ENCODE results near the gene AIMP2.
"Not testable (repeated sequence)": the region's sequence is repeated elsewhere in the genome, so short reads cannot be mapped to it uniquely, and the experiment has no call there.

Gene AIMP2

DNA sequence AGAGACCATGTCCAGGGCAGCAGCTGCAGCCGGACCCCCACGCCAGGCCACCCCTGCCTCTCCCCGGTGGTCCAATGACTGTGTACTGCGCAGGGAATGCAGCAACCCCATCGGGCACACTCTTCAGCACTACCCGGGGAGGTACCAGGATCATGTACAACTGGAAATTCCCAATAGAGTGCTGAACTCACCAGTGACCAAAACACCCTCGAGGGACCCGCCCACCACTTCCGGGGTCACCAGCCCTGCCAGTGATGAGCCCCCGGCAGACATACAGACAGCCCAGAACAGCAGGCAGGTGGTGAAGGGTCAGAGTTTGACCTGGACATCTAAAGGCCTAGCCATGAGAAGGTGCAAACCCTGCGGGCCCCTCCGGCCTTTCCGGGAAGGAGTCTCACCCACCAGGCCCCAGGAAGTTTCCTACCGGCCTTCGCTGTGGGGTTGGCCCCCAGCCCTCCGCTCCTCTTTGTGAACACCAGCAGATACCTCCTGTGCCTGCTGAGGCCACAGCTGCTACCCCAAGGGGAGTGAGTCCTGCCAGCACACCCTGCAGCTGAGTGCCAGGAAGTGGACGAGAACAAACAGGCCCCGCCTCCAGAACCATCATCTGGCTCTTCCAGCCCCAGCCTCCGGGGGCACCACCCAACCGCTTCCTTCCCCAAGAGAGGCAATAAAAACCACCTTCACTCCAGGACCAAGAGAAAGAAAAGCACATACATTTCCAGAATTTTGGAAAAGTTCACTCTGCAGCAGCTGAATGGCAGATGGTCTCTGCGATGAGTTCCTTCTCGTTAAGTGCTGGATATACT, 17.1 kb downstream of the AIMP2 start:
- DNase-seq = peak; percentile 33 to 81 (median 60)

DNA sequence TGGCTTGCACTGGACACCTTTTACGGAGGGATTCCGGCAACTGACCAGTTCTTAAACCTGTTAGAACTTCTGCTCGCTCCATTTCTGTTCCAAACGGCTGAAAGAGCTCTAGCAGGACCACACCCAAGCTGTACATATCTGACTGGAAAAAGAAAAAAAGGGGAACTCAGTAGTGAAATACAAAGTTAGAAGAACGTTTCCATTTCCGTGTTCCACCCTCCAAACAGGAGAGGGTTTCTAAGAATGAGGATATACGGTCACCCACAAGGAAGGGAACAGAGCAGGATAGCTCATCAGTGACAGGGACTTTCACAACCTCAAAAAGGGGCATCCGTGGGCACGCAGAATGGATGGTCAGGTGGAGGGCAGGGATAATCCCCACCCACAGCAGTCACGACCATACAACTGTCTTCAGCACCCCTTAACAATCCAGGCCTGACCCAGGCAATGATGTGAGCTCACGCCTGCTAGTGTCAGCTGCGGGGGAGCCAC, 17.8 kb downstream of the AIMP2 start:
- no peak for DNase-seq

DNA sequence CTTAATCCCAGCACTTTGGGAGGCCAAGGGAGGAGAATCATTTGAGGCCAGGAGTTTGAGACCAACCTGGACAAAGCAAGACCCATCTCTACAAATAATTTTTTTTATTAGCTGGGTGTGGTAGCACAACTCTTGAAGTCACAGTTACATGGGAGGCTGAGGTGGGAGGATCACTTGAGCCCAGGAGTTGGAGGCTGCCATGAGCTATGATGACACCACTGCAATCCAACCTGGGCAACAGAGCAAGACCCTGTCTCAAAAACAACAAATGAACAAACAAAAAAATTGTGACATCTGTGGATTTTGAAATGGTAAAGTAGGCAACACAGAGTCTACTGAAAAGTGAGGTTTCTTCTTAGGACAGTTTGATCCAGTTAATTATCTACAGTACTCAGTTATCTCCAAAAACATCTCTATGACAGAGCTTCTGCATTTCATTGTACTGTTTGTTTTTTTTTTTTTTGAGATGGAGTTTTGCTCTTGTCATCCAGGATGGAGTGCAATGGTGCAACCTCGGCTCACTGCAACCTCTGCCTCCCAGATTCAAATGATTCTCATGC, 18.8 kb downstream of the AIMP2 start:
- DNase-seq = no peak

DNA sequence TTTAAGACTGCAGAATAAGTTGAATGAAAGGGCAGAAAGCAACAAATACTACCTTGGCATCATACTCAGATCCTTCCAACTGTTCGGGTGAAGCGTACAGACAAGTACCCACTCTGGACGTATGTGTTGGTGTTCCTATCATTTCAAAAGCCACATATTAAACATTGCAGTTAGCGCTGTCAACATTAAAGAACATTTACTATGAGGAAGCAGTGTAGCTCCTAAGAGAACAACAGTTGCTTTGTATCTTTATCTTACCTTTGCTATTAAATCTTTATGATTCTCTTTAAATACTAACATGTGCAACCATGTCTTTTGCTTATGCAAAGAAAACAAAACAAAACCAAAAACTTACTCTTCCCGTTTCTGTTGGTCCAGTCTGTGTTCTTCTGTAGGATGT, 19.5 kb downstream of the AIMP2 start:
- DNase-seq = no peak

DNA sequence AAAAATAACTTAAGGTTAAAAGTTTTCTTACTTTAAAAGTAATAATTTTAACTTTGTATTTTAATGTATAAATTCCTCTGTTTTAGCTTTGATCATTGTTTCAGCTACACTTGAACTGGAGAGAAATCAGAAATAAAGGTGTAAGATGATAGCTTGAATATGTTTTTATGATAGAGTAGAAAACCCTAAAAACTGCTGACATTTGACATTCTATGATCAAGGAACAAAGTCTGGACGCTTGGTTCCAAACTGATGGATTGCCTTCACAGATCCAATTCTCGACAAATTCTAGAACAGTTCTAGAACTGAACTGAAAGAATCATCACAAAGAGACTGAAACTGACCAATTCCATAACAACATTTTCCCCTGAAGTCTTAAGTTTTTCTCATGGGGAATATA, 21.9 kb downstream of the AIMP2 start, which contains the start of gene ANKRD61:
TSS of gene ANKRD61 (plus strand) at position 389 of the 400 bp plus-strand sequence. CDS start at position 389, 0 bp downstream.
- DNase-seq = no peak

DNA sequence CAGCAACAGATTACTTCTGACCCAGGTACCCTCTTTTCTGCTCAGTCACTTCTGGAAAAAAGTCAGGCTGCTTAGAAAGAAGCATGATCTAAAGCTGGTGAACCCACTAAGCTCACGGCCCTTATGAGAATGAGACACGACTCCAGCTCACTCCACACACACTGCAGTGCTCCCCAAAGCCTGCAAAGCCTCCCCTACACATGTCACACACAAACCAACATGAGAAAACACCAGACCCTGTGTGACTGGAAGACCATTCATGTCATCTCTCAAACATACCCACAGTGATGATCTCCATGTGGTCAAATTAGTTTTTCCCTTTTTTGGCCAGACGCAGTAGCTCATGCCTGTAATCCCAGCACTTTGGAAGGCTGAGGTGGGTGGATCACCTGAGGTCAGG, 22.5 kb downstream of the AIMP2 start:
- DNase-seq = no peak

DNA sequence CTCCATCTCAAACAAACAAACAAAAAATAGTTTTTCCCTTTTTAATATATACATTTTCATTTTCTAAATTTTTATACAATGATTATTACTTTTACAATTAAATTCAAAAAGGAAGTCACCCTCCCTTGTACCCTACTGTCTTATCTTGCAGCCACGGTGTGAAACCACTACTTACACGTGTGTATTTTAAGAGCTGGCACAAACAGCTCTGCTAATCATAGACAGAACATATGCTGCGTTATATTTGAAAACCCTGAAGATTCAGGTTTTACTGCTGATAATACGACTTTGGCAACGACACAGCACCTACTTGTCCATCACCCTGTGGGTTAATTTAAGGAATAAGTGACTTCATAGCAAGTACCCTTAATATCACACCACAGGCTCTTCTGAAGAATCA, 23.1 kb downstream of the AIMP2 start:
- no peak for DNase-seq

DNA sequence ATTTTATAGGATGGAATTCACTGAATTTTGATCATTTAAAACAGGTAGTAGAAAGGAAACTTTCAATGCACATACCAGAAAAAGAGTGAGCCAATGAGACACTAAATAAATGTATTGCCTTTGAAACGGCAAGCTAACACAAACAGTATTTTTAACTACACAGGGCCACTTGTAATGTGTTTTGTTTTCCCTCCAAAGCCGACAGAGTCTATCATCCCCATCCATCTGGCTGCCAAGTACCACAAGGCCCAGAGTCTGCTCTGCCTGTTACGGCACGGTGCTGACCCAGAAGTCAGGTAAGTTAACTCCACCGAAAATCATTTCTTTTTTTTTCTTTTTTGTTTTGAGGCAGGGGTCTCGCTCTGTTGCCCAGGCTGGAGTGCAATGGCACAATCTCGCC, 23.6 kb downstream of the AIMP2 start:
- no peak for DNase-seq

DNA sequence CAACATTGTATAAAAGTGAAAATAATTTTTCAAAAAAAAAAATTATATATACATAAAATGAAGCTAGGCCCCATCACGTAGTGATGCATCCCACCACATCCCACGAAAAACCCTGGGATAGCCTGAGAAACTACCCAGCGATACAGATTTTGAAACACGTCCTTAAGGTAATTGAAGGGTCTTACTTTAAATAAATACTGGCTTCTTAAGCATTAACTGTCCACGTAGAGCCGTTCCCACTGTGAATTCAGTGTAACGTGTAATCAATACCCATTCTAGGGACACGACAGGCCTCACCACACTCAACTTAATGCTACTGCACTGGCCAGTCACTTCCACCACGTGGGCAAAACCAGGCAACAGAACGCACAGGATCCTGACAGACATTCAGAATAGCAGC, 26.1 kb downstream of the AIMP2 start:
- no peak for DNase-seq

DNA sequence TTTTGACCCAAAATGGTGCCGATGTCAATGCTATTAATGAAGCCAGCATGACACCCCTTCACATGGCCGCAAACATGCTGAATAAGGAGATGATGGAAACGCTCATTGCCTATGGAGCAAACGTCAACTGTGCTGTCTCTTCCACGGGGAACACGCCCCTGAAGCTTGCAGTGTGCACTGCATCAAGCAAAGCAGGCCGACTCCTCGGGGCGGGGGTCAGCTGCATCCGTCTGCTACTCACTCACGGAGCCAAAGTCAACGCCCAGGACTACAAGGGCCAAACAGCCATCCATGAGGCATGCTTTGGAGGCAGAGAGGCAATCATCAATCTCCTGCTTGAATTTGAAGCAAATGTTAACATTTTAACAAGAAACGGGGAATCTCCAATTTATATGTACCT, 26.6 kb downstream of the AIMP2 start:
- DNase-seq = no peak

DNA sequence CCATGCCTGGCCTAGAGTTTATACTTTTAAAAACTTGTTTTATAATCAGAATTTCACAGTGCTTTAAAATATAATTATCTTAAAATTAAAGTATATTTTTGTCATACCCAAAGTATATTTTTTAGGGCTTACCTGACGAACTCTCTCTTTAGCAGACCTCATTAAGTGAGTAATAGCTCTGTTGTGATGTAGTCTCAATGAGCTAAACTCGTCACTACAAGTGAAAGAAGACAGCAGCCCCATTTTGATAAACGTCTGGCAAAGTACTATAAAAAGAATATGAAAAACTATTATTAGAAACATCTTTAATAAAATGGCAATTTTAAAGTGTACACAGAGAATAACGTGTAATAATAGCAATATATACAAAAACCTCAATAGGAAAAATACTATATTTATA, 40.7 kb downstream of the AIMP2 start:
- DNase-seq = no peak

DNA sequence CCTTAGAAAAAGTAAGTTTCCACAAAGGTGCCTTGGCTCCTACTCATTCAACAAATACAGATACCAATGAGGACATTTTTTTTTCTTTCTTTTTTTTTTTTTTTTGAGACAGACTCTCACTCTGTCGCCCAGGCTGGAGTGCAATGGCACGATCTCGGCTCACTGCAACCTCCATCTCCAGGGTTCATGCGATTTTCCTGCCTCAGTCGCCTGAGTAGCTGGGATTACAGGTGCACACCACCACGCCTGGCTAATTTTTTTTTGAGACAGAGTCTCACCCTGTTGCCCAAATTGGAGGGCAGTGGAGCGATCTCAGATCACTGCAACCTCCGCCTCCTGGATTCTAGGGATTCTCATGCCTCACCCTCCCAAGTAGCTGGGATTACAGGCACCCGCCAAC, 42.1 kb downstream of the AIMP2 start:
- not testable (repeated sequence) for DNase-seq

DNA sequence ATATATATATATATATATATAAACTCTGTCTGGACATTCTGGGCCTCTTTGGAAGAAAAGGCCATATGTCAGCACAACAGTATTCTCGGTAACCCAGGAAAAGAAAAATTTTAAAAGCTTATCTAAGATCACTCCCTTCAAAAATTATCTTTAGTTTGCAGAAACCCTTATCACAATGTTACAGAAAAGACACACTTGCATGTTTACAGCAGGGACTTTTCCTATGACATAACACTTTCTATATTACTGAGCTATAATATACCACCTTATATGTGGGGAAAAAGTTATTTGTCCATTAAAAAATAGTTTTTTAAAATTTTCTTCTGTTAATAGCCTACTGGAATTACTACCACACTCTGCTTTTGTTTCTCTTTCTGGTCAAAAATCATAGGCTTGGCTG, 47.5 kb downstream of the AIMP2 start:
- DNase-seq = no peak

DNA sequence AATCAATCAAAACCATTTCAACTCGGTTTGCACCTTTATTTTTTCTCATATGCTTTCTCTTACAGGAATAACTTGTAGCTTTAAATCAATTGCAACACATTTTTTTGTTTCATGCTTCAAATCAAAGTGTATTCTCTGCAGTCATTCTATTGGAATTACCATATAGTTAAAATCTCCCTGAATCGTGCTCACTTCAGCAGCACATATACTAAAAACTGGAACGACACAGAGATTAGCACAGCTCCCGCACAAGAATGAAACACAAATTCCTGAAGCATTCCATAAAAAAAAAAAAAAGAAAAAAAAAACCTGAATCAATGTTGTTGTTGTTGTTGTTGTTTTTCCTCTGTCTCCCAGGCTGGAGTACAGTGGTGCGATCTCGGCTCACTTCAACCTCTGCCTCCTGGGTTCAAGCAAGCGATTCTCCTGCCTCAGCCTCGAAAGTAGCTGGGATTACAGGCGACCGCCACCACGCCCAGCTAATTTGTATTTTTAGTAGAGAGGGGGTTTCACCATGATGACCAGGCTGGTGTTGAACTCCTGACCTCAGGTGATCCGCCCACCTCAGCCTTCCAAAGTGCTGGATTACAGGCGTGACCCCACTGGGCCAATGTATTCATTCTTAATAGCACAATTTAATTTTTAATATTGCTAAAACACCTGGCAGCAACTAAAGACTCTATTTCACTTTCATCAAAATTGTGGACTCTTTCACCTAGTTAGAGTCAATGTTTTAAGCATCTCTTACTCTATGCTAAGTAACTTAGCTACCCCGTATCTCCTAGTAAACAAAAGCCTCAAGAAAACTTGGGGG, 48.5 kb downstream of the AIMP2 start:
- no peak for DNase-seq

DNA sequence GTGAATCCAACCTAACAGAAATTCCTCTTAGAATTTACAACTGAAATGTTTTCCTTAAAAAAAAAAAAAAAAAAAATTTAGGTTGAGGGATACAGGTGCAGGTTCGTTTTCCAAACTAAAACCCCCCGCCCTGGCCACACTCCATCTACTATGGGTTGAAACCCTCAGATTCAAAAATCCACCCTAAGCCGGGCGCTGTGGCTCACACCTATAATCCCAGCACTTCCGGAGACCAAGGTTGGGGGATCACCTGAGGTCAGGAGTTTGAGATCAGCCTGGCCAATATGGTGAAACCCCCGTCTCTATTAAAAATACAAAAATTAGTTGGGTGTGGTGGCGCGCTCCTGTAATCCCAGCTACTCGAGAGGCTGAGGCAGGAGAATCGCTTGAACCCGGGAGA, 50.9 kb downstream of the AIMP2 start:
- DNase-seq = not testable (repeated sequence)

DNA sequence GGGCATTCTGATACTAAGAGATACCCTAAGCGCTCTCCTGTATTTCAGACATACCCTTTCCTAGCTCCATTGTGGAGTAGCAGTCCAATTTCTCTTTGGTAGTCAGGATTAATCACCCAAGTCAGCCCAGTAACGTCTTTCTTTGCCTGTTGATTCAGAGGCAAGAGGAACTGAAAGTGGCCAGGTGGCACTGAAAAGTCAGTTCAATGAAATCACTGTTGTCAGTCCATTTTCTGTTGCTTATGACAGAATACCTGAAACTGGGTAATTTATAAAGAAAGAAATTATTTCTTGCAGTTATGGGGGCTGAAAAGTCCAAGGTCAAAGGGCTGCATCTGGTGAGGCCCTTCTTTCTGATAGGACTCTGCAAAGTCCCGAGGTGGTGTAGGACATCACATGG, 62.3 kb downstream of the AIMP2 start:
- no peak for DNase-seq
